ENCODE data around the gene NFATC2.

- TF ChIP-seq YY1 (IDR thresholded peaks at IDR 0.05; ENCODE audit: low read depth): no peak
- no peak for TF ChIP-seq REST (IDR thresholded peaks at IDR 0.05; ENCODE audit: low read depth)
- TF ChIP-seq ZBTB7A (IDR thresholded peaks at IDR 0.05; ENCODE audit: low read depth): no peak
These were observed 11.3 kb downstream of the NFATC2 start for GRCh38 chr20:51531141-51531710.
